IPS DF 4.7 (cell line): ENCODE measurements around the gene MYL12B.
"Not testable (repeated sequence)": the region's sequence is repeated elsewhere in the genome, so short reads cannot be mapped to it uniquely, and the experiment has no call there.

Experiments
- DNase-seq: peaks from one replicate; pipeline ENCODE4 v3.0.0-alpha.2; 2013; ENCODE audit warnings: low spot score; ENCODE audit errors: extremely low read depth

The MYL12B gene

GRCh38 chr18:3262234-3263131 is 550 bp downstream of the MYL12B start:
- no peak for DNase-seq

GRCh38 chr18:3263132-3263700 is 1.3 kb downstream of the MYL12B start:
- DNase-seq, result no peak

GRCh38 chr18:3264362-3264761 is 2.4 kb downstream of the MYL12B start:
- no peak for DNase-seq

GRCh38 chr18:3265564-3266033 is 3.7 kb downstream of the MYL12B start:
- DNase-seq, result no peak

- DNase-seq, result no peak
Measured at GRCh38 chr18:3266062-3266608, 4.2 kb downstream of the MYL12B start.

- no peak for DNase-seq
Measured at GRCh38 chr18:3268306-3268705, 6.4 kb downstream of the MYL12B start.

- no peak for DNase-seq
Measured at GRCh38 chr18:3269241-3269913, 7.4 kb downstream of the MYL12B start.

- DNase-seq, result no peak
Measured at GRCh38 chr18:3269914-3270299, 8.0 kb downstream of the MYL12B start.

- no peak for DNase-seq
Measured at GRCh38 chr18:3273042-3273441, 11.1 kb downstream of the MYL12B start.

- DNase-seq, result not testable (repeated sequence)
Measured at GRCh38 chr18:3277643-3278213, 15.8 kb downstream of the MYL12B start.

- no peak for DNase-seq
Measured at GRCh38 chr18:3279201-3280185, 17.6 kb downstream of the MYL12B start.

GRCh38 chr18:3281456-3282400 is 19.8 kb downstream of the MYL12B start:
- DNase-seq, result no peak

GRCh38 chr18:3283253-3283863 is 21.4 kb downstream of the MYL12B start:
- no peak for DNase-seq

GRCh38 chr18:3283908-3284307 is 22.0 kb downstream of the MYL12B start:
- DNase-seq, result no peak

GRCh38 chr18:3284501-3284900 is 22.6 kb downstream of the MYL12B start:
- no peak for DNase-seq

- DNase-seq, result no peak
Measured at GRCh38 chr18:3286159-3286558, 24.2 kb downstream of the MYL12B start.

GRCh38 chr18:3293196-3293951 is 31.4 kb downstream of the MYL12B start:
- no peak for DNase-seq

- DNase-seq, result no peak
Measured at GRCh38 chr18:3294435-3295080, 32.6 kb downstream of the MYL12B start.
